ENCODE data around the gene ELMO1.

DNA sequence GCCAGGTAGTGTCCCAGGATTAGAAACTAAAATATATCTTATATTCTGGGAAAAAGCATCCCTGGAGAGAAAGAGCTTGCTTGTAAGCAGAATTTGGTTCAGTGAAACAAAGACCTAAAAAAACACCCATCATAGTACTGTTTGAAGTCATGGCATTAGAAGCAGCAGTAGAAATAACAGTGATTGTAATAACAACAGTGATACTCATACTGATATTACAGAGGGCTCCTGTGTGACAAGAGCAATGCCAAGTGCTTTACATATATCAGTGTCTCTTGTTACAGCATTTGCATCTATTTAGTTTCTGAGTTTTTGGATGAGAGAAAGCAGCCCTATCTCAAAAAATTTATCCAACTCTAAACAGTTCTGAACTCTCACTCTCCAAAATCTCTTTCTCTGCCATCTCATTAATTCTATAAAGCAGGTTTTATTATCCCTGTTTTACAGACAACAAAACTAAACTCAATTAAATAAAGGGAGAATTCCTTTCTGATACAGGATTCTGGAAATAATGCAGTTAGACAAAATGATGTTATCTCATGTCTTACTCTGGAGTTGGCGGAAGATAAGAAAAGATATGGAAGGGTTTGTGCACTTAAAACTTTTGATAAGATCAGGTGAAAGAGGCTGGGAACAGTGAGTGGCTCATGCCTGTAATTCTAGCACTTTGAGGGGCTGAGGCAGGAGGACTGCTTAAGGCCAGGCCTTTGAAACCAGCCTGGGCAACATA, 577.9 kb downstream of the ELMO1 start:
- TF ChIP-seq CTCF (IDR thresholded peaks at IDR 0.05; ENCODE audit: low read depth, low read length, poor library complexity, severe bottlenecking) = no peak
- no peak for TF ChIP-seq EZH2phosphoT487 (IDR thresholded peaks at IDR 0.05; ENCODE audit: borderline replicate concordance, low read length)
